SU-DHL-6 (cell line): Measurements from ENCODE around the gene ZNF579.

Experiments
- H2AFZ ChIP-seq: fragments of 200-600 bp; sonication (generic); 2 replicates; pipeline ENCODE4 v1.6.1; 2014; ENCODE audit warnings: low read depth, mild to moderate bottlenecking, moderate library complexity, mixed read lengths, antibody characterized with exemption, low read length; ENCODE audit not compliant: severe bottlenecking
- H3F3A ChIP-seq: fragments of 200-600 bp; shearing (Covaris generic); 2 replicates; pipeline ENCODE4 v1.6.0; 2016; ENCODE audit warnings: antibody characterized with exemption, mild to moderate bottlenecking; ENCODE audit not compliant: insufficient read depth
- H3K27ac ChIP-seq: fragments of 200-600 bp; sonication (generic); 2 replicates; pipeline ENCODE4 v1.5.1; 2016; ENCODE audit warnings: low read depth, mild to moderate bottlenecking, low read length, moderate library complexity, mixed read lengths
- H3K27me3 ChIP-seq: fragments of 200-600 bp; sonication (generic), shearing (Covaris generic); 2 replicates; pipeline ENCODE4 v1.6.0; 2014; ENCODE audit warnings: mild to moderate bottlenecking, low read length
- H3K36me3 ChIP-seq: fragments of 200-600 bp; sonication (generic); 2 replicates; pipeline ENCODE4 v1.6.1; 2014; ENCODE audit warnings: mild to moderate bottlenecking, low read length, mixed read lengths
- H3K4me2 ChIP-seq: fragments of 300-600, 200-600 bp; shearing (Covaris generic), sonication (generic); 2 replicates; pipeline ENCODE4 v1.6.0; 2014; ENCODE audit warnings: low read length, low read depth, mild to moderate bottlenecking; ENCODE audit not compliant: poor library complexity, severe bottlenecking
- H3K4me3 ChIP-seq: fragments of 200-600 bp; sonication (generic); 2 replicates; pipeline ENCODE4 v1.5.1; 2014; ENCODE audit warnings: antibody characterized with exemption, low read length, mild to moderate bottlenecking, mixed read lengths; ENCODE audit not compliant: insufficient read depth, poor library complexity, severe bottlenecking
- H3K79me2 ChIP-seq: fragments of 200-600 bp; sonication (generic); 2 replicates; pipeline ENCODE4 v1.6.1; 2014; ENCODE audit warnings: mild to moderate bottlenecking, low read length, moderate library complexity; ENCODE audit not compliant: insufficient read depth
- H3K9ac ChIP-seq: fragments of 200-600 bp; sonication (generic); 2 replicates; pipeline ENCODE4 v1.7.0; 2014; ENCODE audit warnings: mild to moderate bottlenecking, low read length
- H3K9me2 ChIP-seq: fragments of 200-600 bp; sonication (generic); replicated peaks from 2 replicates; pipeline ENCODE4 v1.6.1; 2014; ENCODE audit warnings: low read length; ENCODE audit not compliant: insufficient read depth
- H3K9me3 ChIP-seq: fragments of 200-600 bp; sonication (generic); 2 replicates; pipeline ENCODE4 v1.6.1; 2014; ENCODE audit warnings: low read length, mixed read lengths; ENCODE audit not compliant: insufficient read depth
- H4K20me1 ChIP-seq: fragments of 200-600 bp; sonication (generic); 2 replicates; pipeline ENCODE4 v1.6.1; 2014; ENCODE audit warnings: low read depth, mild to moderate bottlenecking, antibody characterized with exemption, low read length, moderate library complexity, mixed read lengths
- CTCF ChIP-seq: fragments of 200-600 bp; sonication (generic); IDR thresholded peaks from one replicate; pipeline ENCODE4 v1.5.1; 2017; ENCODE audit warnings: antibody characterized with exemption, mild to moderate bottlenecking, low read length, moderate library complexity; ENCODE audit not compliant: insufficient read depth, poor library complexity, severe bottlenecking
- EZH2phosphoT487 ChIP-seq: fragments of 200-600 bp; sonication (generic), shearing (Covaris generic); conservative IDR thresholded peaks from 2 replicates; pipeline ENCODE4 v1.6.1; 2018; ENCODE audit warnings: mild to moderate bottlenecking, antibody characterized with exemption, low read length, moderate library complexity, mixed read lengths

ZNF579 gene

GRCh38 chr19:55617426-55617825 is 36.8 kb upstream of the ZNF579 start:
- Histone ChIP-seq H3F3A (peaks cover 6% of the 10 kb centered on the region; the same call in 1 of the 2 replicates), H3K9ac (no peak overlapping the region), H3K79me2 (no peaks in the 10 kb centered on the region), H4K20me1 (no peaks in the 10 kb centered on the region), H3K27ac (no peak overlapping the region), H2AFZ (no peak overlapping the region), H3K9me3 (no peaks in the 10 kb centered on the region), H3K9me2 (no peaks in the 10 kb centered on the region), H3K4me2 (no peak overlapping the region), H3K36me3 (no peaks in the 10 kb centered on the region), H3K4me3 (no peak overlapping the region), H3K27me3 (no peaks in the 10 kb centered on the region)
- TF ChIP-seq EZH2phosphoT487 (no peak), CTCF (no peak)

GRCh38 chr19:55616395-55616875 is 35.8 kb upstream of the ZNF579 start:
- Histone ChIP-seq H3K27ac (no peak overlapping the region), H4K20me1 (no peaks in the 10 kb centered on the region), H3K79me2 (peaks cover 2% of the 10 kb centered on the region; the same call in 1 of the 2 replicates), H3K36me3 (no peaks in the 10 kb centered on the region), H3K9me3 (no peaks in the 10 kb centered on the region), H3K4me2 (no peak overlapping the region), H3F3A (peaks cover 6% of the 10 kb centered on the region; the same call in 1 of the 2 replicates), H2AFZ (no peak overlapping the region), H3K9ac (no peak overlapping the region), H3K4me3 (no peak overlapping the region), H3K27me3 (no peaks in the 10 kb centered on the region), H3K9me2 (no peaks in the 10 kb centered on the region)
- TF ChIP-seq CTCF (no peak), EZH2phosphoT487 (no peak)

- Histone ChIP-seq H3K4me2 (no peak overlapping the region), H3K27me3 (no peaks in the 10 kb centered on the region), H3F3A (peaks cover 6% of the 10 kb centered on the region; the same call in 1 of the 2 replicates), H3K9ac (no peak overlapping the region), H2AFZ (no peak overlapping the region), H3K79me2 (peaks cover 4% of the 10 kb centered on the region; the same call in 1 of the 2 replicates), H3K9me3 (no peaks in the 10 kb centered on the region), H3K36me3 (no peaks in the 10 kb centered on the region), H4K20me1 (no peaks in the 10 kb centered on the region), H3K4me3 (no peak overlapping the region), H3K9me2 (no peaks in the 10 kb centered on the region), H3K27ac (no peak overlapping the region)
- TF ChIP-seq EZH2phosphoT487 = no peak
- no peak for TF ChIP-seq CTCF
Observed at GRCh38 chr19:55615543-55616394, 35.1 kb upstream of the ZNF579 start.
